Spleen (tissue), 11 donors: ENCODE measurements around the gene ELF4. TPM values are rescaled to one million over a fixed set of nuclear protein-coding genes. Genes with fewer than 3 reads are reported as not detected.

Experiments used
- DNase-seq: peaks from one replicate; pipeline ENCODE4 v3.0.0-alpha.2; 2020
- H3K27ac ChIP-seq, 8 donors: fragments of 200-600 bp; sonication (generic) in 7 of 8; 1 replicate in 4 of 8; 2 replicates in 4 of 8; pipeline versions ENCODE4 v1.5.0 to v1.8.0; 2016 to 2021; ENCODE audit warnings: inconsistent platforms in 4 of 8, mild to moderate bottlenecking in 4 of 8, moderate library complexity in 1 of 8
- H3K27me3 ChIP-seq, 7 donors: fragments of 200-600 bp; sonication (generic) in 6 of 7; replicated peaks in 1 of 7; 1 replicate in 4 of 7; 2 replicates in 3 of 7; pipeline versions ENCODE4 v1.5.0 to v1.8.0; 2016 to 2021; ENCODE audit warnings: inconsistent platforms in 3 of 7, mild to moderate bottlenecking in 1 of 7
- H3K36me3 ChIP-seq, 6 donors: fragments of 200-600 bp; sonication (generic) in 5 of 6; 1 replicate in 4 of 6; 2 replicates in 2 of 6; pipeline versions ENCODE4 v1.5.0 to v1.8.0; 2016 to 2021; ENCODE audit warnings: inconsistent platforms in 2 of 6
- H3K4me1 ChIP-seq, 6 donors: fragments of 200-600 bp; sonication (generic) in 5 of 6; 1 replicate in 3 of 6; 2 replicates in 3 of 6; pipeline versions ENCODE4 v1.5.0 to v1.8.0; 2016 to 2021; ENCODE audit warnings: inconsistent platforms in 3 of 6
- H3K4me3 ChIP-seq, 8 donors: fragments of 200-600 bp; sonication (generic) in 7 of 8; 1 replicate in 4 of 8; 2 replicates in 4 of 8; pipeline versions ENCODE4 v1.5.0 to v1.8.0; 2016 to 2021; ENCODE audit warnings: inconsistent platforms in 4 of 8, mild to moderate bottlenecking in 4 of 8, moderate library complexity in 2 of 8
- H3K9me3 ChIP-seq, 8 donors: fragments of 200-600 bp; sonication (generic) in 7 of 8; 1 replicate in 4 of 8; 2 replicates in 4 of 8; pipeline versions ENCODE4 v1.5.0 to v1.8.0; 2016 to 2021; ENCODE audit warnings: inconsistent platforms in 4 of 8
- POLR2A ChIP-seq, 3 donors: fragments of 450-650 bp; IDR thresholded peaks; one replicate each; pipeline ENCODE4 v1.5.1; 2017; ENCODE audit warnings: antibody characterized with exemption in 3 of 3, mild to moderate bottlenecking in 1 of 3
- POLR2AphosphoS5 ChIP-seq, 3 donors: sonication (generic); formaldehyde crosslinking; IDR thresholded peaks; one replicate each; pipeline ENCODE4 v1.5.1; 2017; ENCODE audit warnings: antibody characterized with exemption in 3 of 3
- WGBS, 5 donors: extraction: QIAGEN DNeasy Blood & Tissue Kit in 3 of 5; methylation state at CpG; one replicate each; pipeline versions ENCODE4 v1.1.5 to v1.1.7; 2013 to 2018; 5-methylcytosine and 5-hydroxymethylcytosine counted together
- intact Hi-C: fragments of 100-400 bp; cut with DNase I; formaldehyde crosslinking; loops from one replicate; pipeline ENCODE4 v1.15.0; 2023; ENCODE audit warnings: low total_unique reads
- polyA plus RNA-seq, 3 donors: library from polyadenylated mRNA; stranded (reverse); fragments of 200-250 nt; gene quantifications; one replicate each; pipeline ENCODE4 v1.2.1, GENCODE V29; 2013
- total RNA-seq, 7 donors: library from RNA; depleted of rRNA in 3 of 7; stranded (reverse); fragments of >200 nt in 3 of 7; fragmentation: NEBNext Ultra II Directional in 4 of 7; extraction: Animal tissue kit (Norgen Biotek cat#: 25700) in 4 of 7; gene quantifications; one replicate each; pipeline versions ENCODE4 v1.1.0 to v1.2.1, GENCODE V29; 2016 to 2021
- TF ChIP-seq, protein P1 (sequence below), 11 experiments: fragments of 200-600 bp in 7 of 11; fragments of 450-650 bp in 4 of 11; sonication (generic) in 4 of 11; IDR thresholded peaks in 8 of 11; conservative IDR thresholded peaks in 3 of 11; 1 replicate in 7 of 11; 2 replicates in 4 of 11; pipeline versions ENCODE4 v1.4.0 to v1.8.0; 2016 to 2021; ENCODE audit warnings: antibody characterized with exemption in 11 of 11, inconsistent platforms in 4 of 11, mild to moderate bottlenecking in 1 of 11
- donor health status: healthy with polysubstance abuse.
- donor health status: DM: no; HTN: no; CAD: no; lungs with moderate emphysema.
- donor health status: DM: no; HTN: no; CAD: no.
- donor health status: Bipolar disorder and iron deficiency.
- donor health status: healthy.
- donor health status: DM: no; HTN: no; CAD: no.
- donor health status: DM: yes; HTN: yes; CAD: no.

Gene ELF4
- total and polyA plus RNA-seq, 10 donors: 6.4 to 35.3 (median 30.4) TPM

- Histone ChIP-seq H3K36me3 (peaks cover 0 to 21% (median 5%) of the 10 kb centered on the region in 6 donors), H3K27ac (peak overlapping the region in 7 of 8 donors; percentile 20 to 85 (median 49)), H3K4me1 (peaks cover 0 to 16% (median 8%) of the 10 kb centered on the region in 6 donors), H3K9me3 (no peaks in the 10 kb centered on the region), H3K27me3 (no peaks in the 10 kb centered on the region), H3K4me3 (peak overlapping the region in 7 of 8 donors; percentile 30 to 72 (median 42))
- DNase-seq: peak; percentile 97
- 0 to 40% (median 8%) methylated on average over 22 to 87 of the region's 87 CpGs for WGBS, 5 donors
- TF ChIP-seq, protein P1, sequence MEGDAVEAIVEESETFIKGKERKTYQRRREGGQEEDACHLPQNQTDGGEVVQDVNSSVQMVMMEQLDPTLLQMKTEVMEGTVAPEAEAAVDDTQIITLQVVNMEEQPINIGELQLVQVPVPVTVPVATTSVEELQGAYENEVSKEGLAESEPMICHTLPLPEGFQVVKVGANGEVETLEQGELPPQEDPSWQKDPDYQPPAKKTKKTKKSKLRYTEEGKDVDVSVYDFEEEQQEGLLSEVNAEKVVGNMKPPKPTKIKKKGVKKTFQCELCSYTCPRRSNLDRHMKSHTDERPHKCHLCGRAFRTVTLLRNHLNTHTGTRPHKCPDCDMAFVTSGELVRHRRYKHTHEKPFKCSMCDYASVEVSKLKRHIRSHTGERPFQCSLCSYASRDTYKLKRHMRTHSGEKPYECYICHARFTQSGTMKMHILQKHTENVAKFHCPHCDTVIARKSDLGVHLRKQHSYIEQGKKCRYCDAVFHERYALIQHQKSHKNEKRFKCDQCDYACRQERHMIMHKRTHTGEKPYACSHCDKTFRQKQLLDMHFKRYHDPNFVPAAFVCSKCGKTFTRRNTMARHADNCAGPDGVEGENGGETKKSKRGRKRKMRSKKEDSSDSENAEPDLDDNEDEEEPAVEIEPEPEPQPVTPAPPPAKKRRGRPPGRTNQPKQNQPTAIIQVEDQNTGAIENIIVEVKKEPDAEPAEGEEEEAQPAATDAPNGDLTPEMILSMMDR (IDR thresholded peaks at IDR 0.05 in 8 of 11, conservative IDR thresholded peaks at IDR 0.05 in 3 of 11): peak; percentile 81 to 95 (median 92)
- no peak for TF ChIP-seq POLR2A (IDR thresholded peaks at IDR 0.05)
- peak; percentile 44 to 81 (median 64) for TF ChIP-seq POLR2AphosphoS5 (IDR thresholded peaks at IDR 0.05)
- intact Hi-C loops: loop anchor here (5.0 kb wide), 1 partner anchor 133 kb away; no protein-coding TSS in a partner anchor
Measured at GRCh38 chrX:130060122-130061069, 49.9 kb downstream of the ELF4 start.

- TF ChIP-seq POLR2AphosphoS5 (IDR thresholded peaks at IDR 0.05) (no peak), POLR2A (IDR thresholded peaks at IDR 0.05) (no peak)
- TF ChIP-seq, protein P1 (IDR thresholded peaks at IDR 0.05 in 8 of 11, conservative IDR thresholded peaks at IDR 0.05 in 3 of 11): no peak
- peaks cover 0 to 28% (median 4%) of the 10 kb centered on the region in 6 donors for H3K36me3 ChIP-seq
- DNase-seq: no peak
- no peak overlapping the region for H3K27ac ChIP-seq
- no peaks in the 10 kb centered on the region for H3K9me3 ChIP-seq
- peaks cover 0 to 16% (median 8%) of the 10 kb centered on the region in 6 donors for H3K4me1 ChIP-seq
- 69 to 91% (median 87%) methylated on average over 7 of the region's 7 CpGs for WGBS, 5 donors
- H3K27me3 ChIP-seq: no peaks in the 10 kb centered on the region
- intact Hi-C loops: loop anchor here (10.0 kb wide), 1 partner anchor 444 kb away; no protein-coding TSS in a partner anchor
- no peak overlapping the region for H3K4me3 ChIP-seq
Measured at GRCh38 chrX:130058652-130059051, 51.6 kb downstream of the ELF4 start.

DNA sequence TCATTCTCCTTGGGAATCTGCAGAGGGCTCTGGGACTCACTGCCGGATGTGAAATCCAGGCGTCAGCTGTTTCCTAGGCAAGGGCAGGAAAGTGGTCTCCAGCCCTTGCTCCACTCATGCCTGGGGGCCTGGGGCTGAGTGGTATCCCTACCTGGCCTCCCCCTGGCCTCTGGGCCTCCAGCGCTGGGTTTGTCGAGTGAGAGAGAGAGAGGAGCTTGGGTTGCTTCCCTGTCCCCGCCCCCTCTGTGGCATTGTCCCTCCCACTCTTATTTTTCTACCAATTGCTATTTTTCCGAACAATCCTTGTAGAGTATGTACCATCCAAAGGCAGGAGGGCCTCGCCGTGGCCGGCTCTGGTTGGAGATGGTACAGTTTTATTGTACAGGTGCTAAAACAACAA is 53.1 kb downstream of the ELF4 start:
- 77 to 90% (median 80%) methylated on average over 8 to 9 of the region's 9 CpGs for WGBS, 5 donors
- intact Hi-C loops: loop anchor here (10.0 kb wide), 1 partner anchor 442 kb away; no protein-coding TSS in a partner anchor
- Histone ChIP-seq H3K27me3 (no peaks in the 10 kb centered on the region), H3K27ac (no peak overlapping the region), H3K9me3 (no peaks in the 10 kb centered on the region), H3K36me3 (peaks cover 0 to 42% (median 17%) of the 10 kb centered on the region in 6 donors), H3K4me3 (no peak overlapping the region), H3K4me1 (peaks cover 0 to 16% (median 8%) of the 10 kb centered on the region in 6 donors)
- TF ChIP-seq POLR2AphosphoS5 (IDR thresholded peaks at IDR 0.05) (no peak), POLR2A (IDR thresholded peaks at IDR 0.05) (no peak)
- TF ChIP-seq, protein P1 (IDR thresholded peaks at IDR 0.05 in 8 of 11, conservative IDR thresholded peaks at IDR 0.05 in 3 of 11): no peak
- no peak for DNase-seq

DNA sequence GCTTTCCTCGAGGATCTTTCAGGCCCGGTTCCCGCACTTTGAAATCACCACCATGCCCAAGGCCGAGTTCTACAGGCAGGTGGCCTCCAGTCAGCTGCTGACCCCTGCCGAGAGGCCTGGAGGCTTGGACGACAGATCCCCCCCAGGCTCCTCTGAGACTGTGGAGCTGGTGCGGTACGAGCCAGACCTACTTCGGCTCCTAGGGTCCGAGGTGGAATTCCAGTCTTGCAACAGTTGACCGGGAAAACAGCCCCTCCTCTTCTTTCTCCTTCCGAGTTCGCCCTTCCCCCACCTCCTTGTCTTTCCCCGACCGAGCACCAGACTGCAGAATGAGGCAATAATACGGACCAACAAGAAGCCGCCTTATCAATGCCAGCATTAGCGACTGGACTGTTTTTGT is 54.4 kb downstream of the ELF4 start:
- Histone ChIP-seq H3K4me3 (no peak overlapping the region), H3K36me3 (peaks cover 0 to 56% (median 30%) of the 10 kb centered on the region in 6 donors), H3K27ac (no peak overlapping the region), H3K27me3 (no peaks in the 10 kb centered on the region), H3K4me1 (peaks cover 0 to 12% (median 6%) of the 10 kb centered on the region in 6 donors), H3K9me3 (no peaks in the 10 kb centered on the region)
- TF ChIP-seq POLR2AphosphoS5 (IDR thresholded peaks at IDR 0.05): no peak
- no peak for TF ChIP-seq POLR2A (IDR thresholded peaks at IDR 0.05)
- TF ChIP-seq, protein P1 (IDR thresholded peaks at IDR 0.05 in 8 of 11, conservative IDR thresholded peaks at IDR 0.05 in 3 of 11): no peak
- WGBS, 5 donors: 79 to 90% (median 82%) methylated on average over 14 to 18 of the region's 18 CpGs
- intact Hi-C loops: loop anchor here (10.0 kb wide), 1 partner anchor 441 kb away; no protein-coding TSS in a partner anchor
- no peak for DNase-seq
